Measurements from ENCODE around the gene LACRT.

The LACRT gene

GRCh38 chr12:54598970-54599369 lies 35.7 kb downstream of the LACRT start:
- no peak for DNase-seq

DNA sequence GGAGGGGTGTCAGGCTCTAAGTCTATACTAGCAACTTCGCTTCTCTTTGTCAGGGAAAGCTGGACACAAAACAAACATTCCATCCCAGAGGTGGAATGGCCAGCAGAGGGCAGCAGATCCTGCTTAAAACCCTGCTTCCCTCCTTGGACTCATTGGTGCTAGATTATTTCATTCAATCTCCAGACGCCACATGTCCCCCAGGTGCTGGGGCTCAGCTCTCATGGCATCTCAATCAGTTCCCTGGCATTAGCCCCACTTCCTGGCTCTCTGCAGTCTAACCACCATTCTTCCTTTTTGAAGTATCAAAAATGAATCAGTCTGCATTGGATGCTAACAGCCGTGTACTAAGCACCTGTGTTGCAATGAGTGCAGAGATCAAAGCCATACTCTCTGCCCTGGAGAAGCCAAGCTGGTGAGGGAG lies 38.2 kb downstream of the LACRT start:
- DNase-seq, result peak in 1 of 2 experiments; percentile 53

DNA sequence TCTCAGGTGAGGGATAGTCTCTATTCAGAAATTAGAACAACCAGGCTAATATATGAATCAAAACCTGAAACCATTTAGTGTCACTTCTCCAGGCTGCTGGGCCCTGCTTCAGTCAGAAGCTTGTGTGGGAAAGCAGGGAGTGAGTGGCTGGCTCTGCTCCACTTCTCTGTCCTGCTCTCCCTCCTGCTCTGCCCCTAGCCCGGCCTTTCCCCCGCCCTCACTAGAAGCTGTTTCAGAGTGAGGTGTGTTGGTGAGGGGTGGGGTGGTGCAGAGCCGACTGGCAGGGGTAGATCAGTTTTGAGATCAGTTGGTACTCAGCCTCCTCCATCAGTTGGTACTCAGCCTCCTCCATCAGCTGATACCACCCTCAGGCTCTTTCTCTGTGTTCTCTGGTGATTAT lies 39.2 kb downstream of the LACRT start:
- no peak for DNase-seq

GRCh38 chr12:54593725-54594124 lies 41.0 kb downstream of the LACRT start:
- DNase-seq, result no peak

DNA sequence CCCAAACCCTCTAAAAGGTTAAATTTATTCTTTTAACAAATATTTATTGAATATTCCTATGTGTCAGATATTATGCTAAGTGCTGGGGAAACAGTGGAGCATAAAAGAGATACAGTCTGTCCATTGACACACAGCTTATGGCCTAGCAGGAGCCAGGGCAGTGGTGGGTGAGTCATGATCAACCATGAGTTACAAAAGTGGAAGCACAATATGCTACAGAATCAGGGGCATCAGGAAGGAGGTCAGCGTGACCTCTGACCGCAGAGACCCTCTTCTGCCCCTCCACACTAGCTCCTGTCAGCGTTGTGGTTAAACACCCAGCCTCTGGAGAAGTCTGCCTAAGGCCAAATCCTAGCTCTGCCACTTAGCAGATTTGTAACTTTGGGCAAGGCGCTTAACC lies 41.6 kb downstream of the LACRT start:
- no peak for DNase-seq

DNA sequence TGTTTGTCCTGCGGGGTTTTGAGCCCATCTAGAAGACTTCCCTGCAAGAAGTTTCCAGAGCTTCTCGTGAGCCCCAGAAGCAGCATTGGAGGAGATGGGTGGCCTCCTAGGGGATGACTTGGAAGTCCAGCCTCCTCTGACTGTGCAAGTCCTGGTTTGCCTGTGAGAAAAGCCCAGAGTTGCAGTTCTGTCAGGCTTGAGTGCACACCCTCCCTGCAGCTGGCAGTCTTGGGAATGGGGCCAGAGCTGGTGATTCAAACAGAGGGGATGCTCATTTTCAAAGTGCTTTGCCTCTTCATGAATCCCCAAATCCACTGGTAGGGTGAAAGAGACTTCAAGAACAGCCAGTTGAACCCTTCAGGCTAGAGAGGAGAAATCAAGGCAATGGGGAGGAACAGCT lies 42.4 kb downstream of the LACRT start:
- no peak for DNase-seq

- DNase-seq, result no peak
Measured at GRCh38 chr12:54590978-54591591, 43.6 kb downstream of the LACRT start.

DNA sequence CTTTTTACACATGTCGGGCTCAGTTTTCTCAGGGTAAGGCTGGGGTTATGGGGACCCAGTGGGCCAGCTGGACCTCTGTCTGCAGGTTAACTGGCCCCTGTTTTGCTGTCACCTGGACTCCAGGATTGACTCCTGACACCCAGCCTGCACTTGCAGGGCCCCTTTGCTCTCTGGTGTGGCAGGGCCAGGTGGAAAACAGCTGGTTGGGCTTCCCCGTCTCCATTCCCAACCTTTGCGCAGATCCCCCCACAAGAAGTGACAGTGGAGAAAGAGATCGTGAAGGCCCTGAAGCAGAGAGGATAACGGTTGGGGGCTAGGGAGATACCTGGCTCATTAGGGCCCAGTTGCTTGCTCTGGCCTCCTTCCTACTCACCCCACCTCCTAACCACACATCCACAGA lies 44.7 kb downstream of the LACRT start:
- DNase-seq, result no peak

DNA sequence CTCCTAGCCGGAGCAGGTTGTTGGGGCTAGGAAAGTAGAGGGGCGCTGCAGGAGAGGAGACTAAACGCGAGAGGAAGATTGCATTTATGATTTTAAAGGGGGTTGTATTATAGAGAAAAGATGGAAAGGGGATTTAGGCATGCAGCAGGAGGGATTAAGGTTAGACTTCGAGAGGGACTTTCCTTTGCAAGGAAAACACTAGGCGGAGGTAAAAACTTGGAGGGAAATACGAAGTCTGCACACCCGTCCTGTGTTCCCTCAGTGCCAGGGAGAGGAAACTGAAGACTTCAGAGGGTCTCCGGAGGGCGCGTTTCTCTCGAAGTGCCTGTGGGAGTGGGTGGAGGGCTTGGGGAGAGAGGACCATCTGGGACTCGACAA lies 45.8 kb downstream of the LACRT start:
- no peak for DNase-seq

DNA sequence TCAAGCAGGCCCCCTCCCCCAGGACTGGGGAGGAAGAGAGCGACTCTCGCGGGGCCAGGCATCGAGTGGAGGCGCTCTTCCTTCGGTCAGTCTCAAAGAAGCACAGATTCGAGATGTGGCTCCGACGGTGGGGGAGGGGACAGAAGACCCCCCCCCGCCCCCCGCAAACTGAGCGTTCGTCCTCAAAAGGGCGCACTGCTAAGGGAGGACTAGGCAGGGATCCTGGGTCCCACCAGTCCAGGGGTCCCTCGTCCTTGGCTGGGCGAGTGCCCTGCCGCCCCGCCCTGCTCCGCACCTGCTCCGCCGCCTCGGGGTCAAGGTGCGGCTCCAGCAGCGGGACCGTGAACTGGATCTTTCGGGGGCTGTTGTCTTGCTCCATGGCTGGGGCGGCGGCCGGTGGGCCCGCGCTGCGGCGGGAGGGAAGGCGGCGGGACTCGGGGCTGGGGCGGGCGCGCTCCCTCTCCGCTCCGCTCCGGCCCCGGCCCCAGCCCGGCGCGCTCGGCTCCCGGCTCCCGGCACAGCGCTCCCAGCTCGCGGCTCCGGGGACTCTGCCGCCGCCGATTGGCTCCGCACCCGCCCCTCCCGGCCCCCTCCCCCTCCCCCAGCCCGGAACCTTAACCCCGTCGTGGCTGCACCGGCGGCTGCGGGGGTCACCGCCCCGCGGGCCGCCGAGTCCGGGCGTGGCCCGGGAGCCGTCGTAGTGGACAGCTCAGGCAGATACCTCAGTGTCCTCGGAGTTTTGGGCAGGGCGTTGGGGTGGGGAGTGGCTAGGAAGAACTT lies 46.4 kb downstream of the LACRT start, which contains the start of gene PPP1R1A:
Gene PPP1R1A, minus strand, starts transcription at position 550 of the 780 bp plus-strand sequence. Its CDS starts 171 bp downstream, at position 379.
- DNase-seq, result no peak

DNA sequence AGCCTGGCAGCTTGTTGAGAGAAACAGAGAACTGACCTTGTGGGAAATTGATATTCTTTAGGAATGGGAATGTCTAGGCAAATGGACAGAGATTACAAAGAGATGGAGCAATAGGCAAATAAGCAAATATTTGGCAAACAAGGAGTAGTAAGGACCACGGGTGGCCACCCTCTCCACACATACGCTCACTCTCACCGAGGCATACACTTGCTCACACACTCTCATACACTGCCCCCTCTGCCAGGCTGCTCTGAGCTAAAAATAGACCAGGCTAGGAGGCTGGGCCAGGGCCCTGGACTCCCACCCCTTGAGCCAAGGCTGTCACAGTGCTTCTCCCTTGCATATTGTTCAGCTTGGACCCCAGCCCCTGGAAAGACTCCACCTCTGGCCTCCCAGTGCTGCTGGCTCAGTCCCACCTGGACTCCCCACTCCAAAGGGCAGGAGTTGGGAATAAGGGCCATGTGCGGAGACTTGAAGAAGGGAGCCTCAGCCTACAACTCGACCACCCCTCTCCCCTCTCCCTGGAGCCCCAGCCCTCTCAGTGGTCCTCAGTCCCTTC lies 47.3 kb downstream of the LACRT start:
- no peak for DNase-seq

GRCh38 chr12:54586620-54587019 lies 48.1 kb downstream of the LACRT start:
- DNase-seq, result no peak

GRCh38 chr12:54585243-54585642 lies 49.5 kb downstream of the LACRT start:
- DNase-seq, result no peak

- DNase-seq, result no peak
Measured at GRCh38 chr12:54584128-54584527, 50.6 kb downstream of the LACRT start.

DNA sequence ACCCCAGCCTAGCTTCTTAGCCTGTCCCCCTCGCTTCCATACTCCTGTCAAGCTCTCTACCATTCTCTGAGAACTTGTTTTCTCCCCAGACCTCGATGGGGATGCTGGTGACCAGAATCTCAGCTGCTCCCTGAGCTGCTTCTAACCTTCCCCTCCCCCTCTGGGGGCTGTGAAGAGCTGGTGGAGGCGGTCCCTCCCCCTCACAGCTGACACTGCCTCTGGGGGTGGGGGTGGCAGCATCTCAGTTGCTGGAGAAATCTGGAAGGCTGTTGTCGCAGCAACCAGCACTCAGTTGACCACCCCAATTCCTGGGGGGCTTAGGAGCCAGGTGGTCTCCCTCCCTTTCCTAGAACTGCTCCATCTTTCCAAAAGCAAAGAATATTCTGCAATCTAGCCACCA lies 51.0 kb downstream of the LACRT start:
- no peak for DNase-seq

GRCh38 chr12:54581412-54581811 lies 53.3 kb downstream of the LACRT start:
- no peak for DNase-seq
